ENCODE results near the gene MYO5B.
"Not testable (repeated sequence)": the region's sequence is repeated elsewhere in the genome, so short reads cannot be mapped to it uniquely, and the experiment has no call there.

The MYO5B gene

GRCh38 chr18:49838381-49838780 is 356.6 kb downstream of the MYO5B start:
- TF ChIP-seq EZH2 (IDR thresholded peaks at IDR 0.05; ENCODE audit: borderline replicate concordance, low read depth, low read length, severe bottlenecking) (no peak), CTCF (IDR thresholded peaks at IDR 0.05; ENCODE audit: borderline replicate concordance, extremely low read depth, low read length, poor library complexity, severe bottlenecking) (no peak)
- DNase-seq (no peak), ATAC-seq (ENCODE audit: insufficient read depth, low read depth) (no peak)
- Histone ChIP-seq H2AFZ (ENCODE audit: low read depth, low read length) (no peak overlapping the region), H3K9me3 (ENCODE audit: insufficient read depth, low read length, severe bottlenecking) (no peaks in the 10 kb centered on the region), H3K4me1 (ENCODE audit: insufficient read depth, low read length) (no peaks in the 10 kb centered on the region), H3K4me2 (ENCODE audit: insufficient read depth, low read length) (no peak overlapping the region), H4K20me1 (ENCODE audit: insufficient read depth, low read length) (no peaks in the 10 kb centered on the region), H3K9ac (ENCODE audit: low read depth, low read length) (no peak overlapping the region), H3K27ac (ENCODE audit: low read length) (no peak overlapping the region), H3K36me3 (ENCODE audit: insufficient read depth, low read length) (no peaks in the 10 kb centered on the region), H3K79me2 (ENCODE audit: insufficient read depth, low read length) (no peaks in the 10 kb centered on the region), H3K4me3 (ENCODE audit: low read depth in 1 of 2, low read length in 2 of 2) (no peak overlapping the region), H3K27me3 (ENCODE audit: insufficient read depth, low read length, poor library complexity) (peaks cover 3% of the 10 kb centered on the region)

GRCh38 chr18:49837889-49838288 is 357.1 kb downstream of the MYO5B start:
- no peaks in the 10 kb centered on the region for H3K36me3 ChIP-seq (ENCODE audit: insufficient read depth, low read length)
- H3K9me3 ChIP-seq (ENCODE audit: insufficient read depth, low read length, severe bottlenecking): no peaks in the 10 kb centered on the region
- H3K79me2 ChIP-seq (ENCODE audit: insufficient read depth, low read length): no peaks in the 10 kb centered on the region
- peaks cover 3% of the 10 kb centered on the region for H3K27me3 ChIP-seq (ENCODE audit: insufficient read depth, low read length, poor library complexity)
- no peak for TF ChIP-seq EZH2 (IDR thresholded peaks at IDR 0.05; ENCODE audit: borderline replicate concordance, low read depth, low read length, severe bottlenecking)
- no peak for TF ChIP-seq CTCF (IDR thresholded peaks at IDR 0.05; ENCODE audit: borderline replicate concordance, extremely low read depth, low read length, poor library complexity, severe bottlenecking)
- ATAC-seq (ENCODE audit: insufficient read depth, low read depth) (no peak), DNase-seq (no peak)
- H3K4me1 ChIP-seq (ENCODE audit: insufficient read depth, low read length): no peaks in the 10 kb centered on the region
- H3K9ac ChIP-seq (ENCODE audit: low read depth, low read length): no peak overlapping the region
- H3K27ac ChIP-seq (ENCODE audit: low read length): no peak overlapping the region
- H4K20me1 ChIP-seq (ENCODE audit: insufficient read depth, low read length): no peaks in the 10 kb centered on the region
- H3K4me3 ChIP-seq (ENCODE audit: low read depth in 1 of 2, low read length in 2 of 2): no peak overlapping the region
- no peak overlapping the region for H3K4me2 ChIP-seq (ENCODE audit: insufficient read depth, low read length)
- H2AFZ ChIP-seq (ENCODE audit: low read depth, low read length): no peak overlapping the region

GRCh38 chr18:49837316-49837835 is 357.6 kb downstream of the MYO5B start:
- DNase-seq; H3K4me3 ChIP-seq (ENCODE audit: low read depth in 1 of 2, low read length in 2 of 2); H3K9me3 ChIP-seq (ENCODE audit: insufficient read depth, low read length, severe bottlenecking); H3K79me2 ChIP-seq (ENCODE audit: insufficient read depth, low read length); H3K4me2 ChIP-seq (ENCODE audit: insufficient read depth, low read length); H3K4me1 ChIP-seq (ENCODE audit: insufficient read depth, low read length); ATAC-seq (ENCODE audit: insufficient read depth, low read depth); H3K27me3 ChIP-seq (ENCODE audit: insufficient read depth, low read length, poor library complexity); H2AFZ ChIP-seq (ENCODE audit: low read depth, low read length); H3K36me3 ChIP-seq (ENCODE audit: insufficient read depth, low read length); H3K9ac ChIP-seq (ENCODE audit: low read depth, low read length); H3K27ac ChIP-seq (ENCODE audit: low read length); H4K20me1 ChIP-seq (ENCODE audit: insufficient read depth, low read length): not testable (repeated sequence)

- Histone ChIP-seq H3K36me3 (ENCODE audit: insufficient read depth, low read length) (no peaks in the 10 kb centered on the region), H3K27ac (ENCODE audit: low read length) (no peak overlapping the region)
- DNase-seq: no peak
Measured at GRCh38 chr18:49835405-49835804, 359.5 kb downstream of the MYO5B start.

More at GRCh38 chr18:49835405-49835804, 359.5 kb downstream of the MYO5B start:
- no peak overlapping the region for H3K4me3 ChIP-seq (ENCODE audit: low read depth in 1 of 2, low read length in 2 of 2)
- no peaks in the 10 kb centered on the region for H3K79me2 ChIP-seq (ENCODE audit: insufficient read depth, low read length)
- no peak for ATAC-seq (ENCODE audit: insufficient read depth, low read depth)
- no peak overlapping the region for H3K4me2 ChIP-seq (ENCODE audit: insufficient read depth, low read length)
- no peak overlapping the region for H2AFZ ChIP-seq (ENCODE audit: low read depth, low read length)
- no peak overlapping the region for H3K9ac ChIP-seq (ENCODE audit: low read depth, low read length)
- TF ChIP-seq EZH2 (IDR thresholded peaks at IDR 0.05; ENCODE audit: borderline replicate concordance, low read depth, low read length, severe bottlenecking): no peak
- no peaks in the 10 kb centered on the region for H3K4me1 ChIP-seq (ENCODE audit: insufficient read depth, low read length)
- no peaks in the 10 kb centered on the region for H4K20me1 ChIP-seq (ENCODE audit: insufficient read depth, low read length)
- H3K27me3 ChIP-seq (ENCODE audit: insufficient read depth, low read length, poor library complexity): peaks cover 9% of the 10 kb centered on the region
- H3K9me3 ChIP-seq (ENCODE audit: insufficient read depth, low read length, severe bottlenecking): no peaks in the 10 kb centered on the region

Data from DND-41 (cell line).